IMR-90 (cell line): Measurements from ENCODE around the gene JPT1. TPM values are rescaled to one million over a fixed set of nuclear protein-coding genes. Genes with fewer than 3 reads are reported as not detected.

Source experiments
- ATAC-seq: fragments of 200-7000 bp; cut with Tn5 transposase; 2 replicates; pipeline ENCODE4 v1.9.1; 2020; ENCODE audit warnings: low read depth, mild to moderate bottlenecking, moderate library complexity
- BruUV-seq: library from RNA; stranded (reverse); fragments of 400-500 nt; replicated peaks from 2 replicates; lab custom pipeline; 2021; lab: Mats Ljungman, UMichigan
- CTCF ChIA-PET: fragments of 300-600 bp; formaldehyde crosslinking; extraction: SDS; loops from one replicate; lab custom pipeline; 2021; ENCODE audit warnings: antibody characterized with exemption; lab: Yijun Ruan, JAX
- POLR2A ChIA-PET: fragments of 300-600 bp; sonication (Branson Sonifier 250); formaldehyde crosslinking; loops from one replicate; lab custom pipeline; 2022; ENCODE audit warnings: antibody characterized with exemption; ENCODE audit not compliant: unreplicated experiment; lab: Charles Lee
- DNase-seq: peaks from one replicate; pipeline ENCODE4 v3.0.0; 2013
- H2AFZ ChIP-seq: replicated peaks from 2 replicates; pipeline ENCODE3; 2013; ENCODE audit warnings: low read length, mild to moderate bottlenecking; ENCODE audit not compliant: poor library complexity
- H2AK5ac ChIP-seq: 2 replicates; pipeline ENCODE4 v1.6.1; 2013; ENCODE audit warnings: low read depth, low read length, inconsistent platforms
- H2AK9ac ChIP-seq: replicated peaks from 2 replicates; pipeline ENCODE3; 2013; ENCODE audit warnings: mild to moderate bottlenecking, low read depth, low read length, moderate library complexity; ENCODE audit not compliant: poor library complexity
- H2BK120ac ChIP-seq: 2 replicates; pipeline ENCODE4 v1.6.1; 2013; ENCODE audit warnings: low read depth, low read length, inconsistent platforms
- H2BK15ac ChIP-seq: 3 replicates; pipeline ENCODE4 v1.6.1; 2013; ENCODE audit warnings: low read depth, low read length, inconsistent platforms
- H2BK20ac ChIP-seq: 2 replicates; pipeline ENCODE4 v1.6.1; 2013; ENCODE audit warnings: low read depth, mild to moderate bottlenecking, inconsistent platforms, low read length, moderate library complexity
- H2BK5ac ChIP-seq: 2 replicates; pipeline ENCODE4 v1.6.1; 2013; ENCODE audit warnings: mild to moderate bottlenecking, low read depth, low read length, inconsistent platforms; ENCODE audit not compliant: poor library complexity, severe bottlenecking
- H3K14ac ChIP-seq: replicated peaks from 2 replicates; pipeline ENCODE4 v1.6.1; 2013; ENCODE audit warnings: low read depth, low read length, inconsistent platforms
- H3K18ac ChIP-seq: 2 replicates; pipeline ENCODE4 v1.6.1; 2013; ENCODE audit warnings: low read depth, low read length, control low read depth
- H3K23ac ChIP-seq: 2 replicates; pipeline ENCODE4 v1.6.1; 2013; ENCODE audit warnings: low read depth, low read length, inconsistent platforms
- H3K27ac ChIP-seq: 2 replicates; pipeline ENCODE4 v1.5.1; 2013; ENCODE audit warnings: mild to moderate bottlenecking, control low read depth, low read length; ENCODE audit not compliant: insufficient read depth
- H3K27me3 ChIP-seq: 2 replicates; pipeline ENCODE4 v1.6.1; 2013; ENCODE audit warnings: low read length; ENCODE audit not compliant: control insufficient read depth, insufficient read depth
- H3K36me3 ChIP-seq: 2 replicates; pipeline ENCODE4 v1.6.1; 2013; ENCODE audit warnings: low read length, mixed read lengths; ENCODE audit not compliant: control insufficient read depth, insufficient read depth
- H3K4ac ChIP-seq: 2 replicates; pipeline ENCODE4 v1.6.1; 2013; ENCODE audit warnings: low read depth, low read length, inconsistent platforms
- H3K4me1 ChIP-seq: 2 replicates; pipeline ENCODE4 v1.6.1; 2013; ENCODE audit warnings: low read length, mixed read lengths; ENCODE audit not compliant: control insufficient read depth, insufficient read depth
- H3K4me2 ChIP-seq: 2 replicates; pipeline ENCODE4 v1.6.1; 2013; ENCODE audit warnings: low read depth, mild to moderate bottlenecking, control low read depth, low read length, moderate library complexity
- H3K4me3 ChIP-seq: 2 replicates; pipeline ENCODE4 v1.5.1; 2013; ENCODE audit warnings: low read depth, mild to moderate bottlenecking, control low read depth, low read length, moderate library complexity; ENCODE audit not compliant: insufficient read depth
- H3K56ac ChIP-seq: 2 replicates; pipeline ENCODE4 v1.6.1; 2013; ENCODE audit warnings: low read length, inconsistent platforms; ENCODE audit not compliant: insufficient read depth; ENCODE audit errors: extremely low read depth
- H3K79me1 ChIP-seq, 2 experiments: 2 replicates each; pipeline ENCODE4 v1.6.1; 2013; ENCODE audit warnings: low read length in 2 of 2, inconsistent platforms in 1 of 2, low read depth in 1 of 2
- H3K9ac ChIP-seq: 2 replicates; pipeline ENCODE4 v1.6.1; 2013; ENCODE audit warnings: low read depth, low read length, control low read depth
- H3K9me1 ChIP-seq: 2 replicates; pipeline ENCODE4 v1.6.1; 2013; ENCODE audit warnings: low read length, inconsistent platforms; ENCODE audit not compliant: insufficient read depth
- H3K9me3 ChIP-seq: 2 replicates; pipeline ENCODE4 v1.6.1; 2013; ENCODE audit warnings: low read length; ENCODE audit not compliant: control insufficient read depth, insufficient read depth
- H4K20me1 ChIP-seq: 2 replicates; pipeline ENCODE4 v1.6.1; 2013; ENCODE audit warnings: low read length, inconsistent platforms; ENCODE audit not compliant: insufficient read depth
- H4K5ac ChIP-seq: 2 replicates; pipeline ENCODE4 v1.6.1; 2013; ENCODE audit warnings: mild to moderate bottlenecking, low read depth, low read length, control low read depth
- H4K8ac ChIP-seq, 2 experiments: 2 replicates each; pipeline ENCODE4 v1.6.1; 2013; ENCODE audit warnings: low read depth in 2 of 2, low read length in 2 of 2, control low read depth in 1 of 2, inconsistent platforms in 1 of 2
- H4K91ac ChIP-seq: 2 replicates; pipeline ENCODE4 v1.6.1; 2013; ENCODE audit warnings: low read depth, low read length, inconsistent platforms; ENCODE audit not compliant: insufficient read depth
- CEBPB ChIP-seq: IDR thresholded peaks from 2 replicates; pipeline ENCODE4 v1.6.1; 2012; ENCODE audit warnings: low read depth, low read length, improper control_type of control experiment
- MAZ ChIP-seq: IDR thresholded peaks from 2 replicates; pipeline ENCODE4 v1.6.1; 2012; ENCODE audit warnings: low read depth, mild to moderate bottlenecking, low read length, improper control_type of control experiment, moderate library complexity, borderline replicate concordance
- WGBS, 2 experiments: methylation state at CpG; one replicate each; pipeline versions ENCODE4 v1.1.5 to v1.1.7; 2013; ENCODE audit warnings: missing lambda C conversion rate in 2 of 2; ENCODE audit not compliant: insufficient read length in 1 of 2; ENCODE audit errors: extremely low coverage in 2 of 2; 5-methylcytosine and 5-hydroxymethylcytosine counted together
- dilution Hi-C: fragments of 300-500 bp; cut with HindIII; formaldehyde crosslinking; loops from one replicate; pipeline ENCODE4 v1.14.3; 2018; ENCODE audit warnings: low sequenced_read_pairs; ENCODE audit not compliant: unreplicated experiment
- in situ Hi-C: fragments of 300-500 bp; cut with MboI; formaldehyde crosslinking; loops from 3 replicates; pipeline ENCODE4 v1.14.3; 2019; ENCODE audit warnings: low sequenced_read_pairs, inconsistent platforms, mixed read lengths
- intact Hi-C: fragments of 100-400 bp; cut with micrococcal nuclease; formaldehyde crosslinking; loops from 2 replicates; pipeline ENCODE4 v1.10.0; 2022
- polyA plus RNA-seq, 3 experiments: library from polyadenylated mRNA; depleted of rRNA; stranded (reverse); fragments of >200 nt; gene quantifications; 2 replicates each; pipeline ENCODE4 v1.2.3, GENCODE V29; 2012; ENCODE audit warnings: low replicate concordance in 1 of 3
- total RNA-seq: library from RNA; depleted of rRNA; stranded (reverse); fragments of >200 nt; gene quantifications from 2 replicates; pipeline ENCODE4 v1.2.3, GENCODE V29; 2012

JPT1 gene
- total and polyA plus RNA-seq, 2 of the 4 experiments (the other 2 are of a cell fraction), result 118 to 272 TPM

GRCh38 chr17:75087558-75088453, 66.5 kb downstream of the JPT1 start, which contains the start of gene SLC16A5:
SLC16A5 (plus strand) TSS chr17:75087954; CDS start chr17:75093637, 5,683 bp downstream.
- peak within 1 kb of the TSS; percentile 94 to 100 for H4K8ac ChIP-seq
- H3K27me3 ChIP-seq, result no peaks in the 10 kb centered on the region
- no peaks in the 10 kb centered on the region for H3K36me3 ChIP-seq
- peak within 1 kb of the TSS; percentile 97 for H3K23ac ChIP-seq
- H3K9ac ChIP-seq, result peak within 1 kb of the TSS; percentile 73
- H4K20me1 ChIP-seq, result no peaks in the 10 kb centered on the region
- H4K91ac ChIP-seq, result peak within 1 kb of the TSS; percentile 100
- H2AK5ac ChIP-seq, result peak within 1 kb of the TSS; percentile 93
- peak within 1 kb of the TSS; percentile 51 for H3K4me2 ChIP-seq
- 14% methylated on average over 52 of the region's 69 CpGs; no CpG with 5 or more reads in 1 of the 2 experiments for WGBS, 2 experiments
- peak within 1 kb of the TSS; percentile 74; the same call in 1 of the 3 replicates for H2BK15ac ChIP-seq
- TF ChIP-seq MAZ, result peak; percentile 67; the same call in 1 of the 2 replicates
- no peak for TF ChIP-seq CEBPB
- peak within 1 kb of the TSS; percentile 99 for H2AK9ac ChIP-seq
- peak within 1 kb of the TSS; percentile 72 for H3K56ac ChIP-seq
- peak within 1 kb of the TSS; percentile 100 for H3K14ac ChIP-seq
- H3K79me1 ChIP-seq, result peaks cover 0 to 28% of the 10 kb centered on the region in 2 experiments; a peak in 3 of 4 replicates
- dilution Hi-C loops (no loop called here), intact Hi-C loops (no loop called here), in situ Hi-C loops (no loop called here)
- H2BK20ac ChIP-seq, result peak within 1 kb of the TSS; percentile 34; the same call in 1 of the 2 replicates
- CTCF ChIA-PET, result interaction anchor here (0.6 kb wide), 1 partner anchor 84 kb away, joined by 5 read pairs; no protein-coding TSS in a partner anchor
- peak within 1 kb of the TSS; percentile 90 for H2BK120ac ChIP-seq
- peak within 1 kb of the TSS; percentile 37 for H3K4me3 ChIP-seq
- H3K27ac ChIP-seq, result peak within 1 kb of the TSS; percentile 64
- BruUV-seq, result no TSS peak
- peak within 1 kb of the TSS; percentile 31; the same call in 1 of the 2 replicates for H3K18ac ChIP-seq
- peak within 1 kb of the TSS; percentile 86 for H4K5ac ChIP-seq
- H2BK5ac ChIP-seq, result peak within 1 kb of the TSS; percentile 51
- peak; percentile 55 for DNase-seq
- no peaks in the 10 kb centered on the region for H3K9me3 ChIP-seq
- POLR2A ChIA-PET, result no interaction called here
- peaks cover 20% of the 10 kb centered on the region for H3K4me1 ChIP-seq
- peak; percentile 84 for ATAC-seq
- peaks cover 15% of the 10 kb centered on the region for H3K9me1 ChIP-seq
- H2AFZ ChIP-seq, result peak within 1 kb of the TSS; percentile 99
- peak within 1 kb of the TSS; percentile 99 for H3K4ac ChIP-seq
